NCI-H146 treated with DMSO at 0.1 percent for 48 hours (cell line): ENCODE results near the gene LYG2.
"Not testable (repeated sequence)": the region's sequence is repeated elsewhere in the genome, so short reads cannot be mapped to it uniquely, and the experiment has no call there.

Source experiments
- DNase-seq: peaks from one replicate; lab custom pipeline; 2025; ENCODE audit not compliant: unreplicated experiment; lab: John Stamatoyannopoulos, UW

LYG2 gene

GRCh38 chr2:99201959-99202678 is 53.3 kb downstream of the LYG2 start:
- DNase-seq, result no peak

DNA sequence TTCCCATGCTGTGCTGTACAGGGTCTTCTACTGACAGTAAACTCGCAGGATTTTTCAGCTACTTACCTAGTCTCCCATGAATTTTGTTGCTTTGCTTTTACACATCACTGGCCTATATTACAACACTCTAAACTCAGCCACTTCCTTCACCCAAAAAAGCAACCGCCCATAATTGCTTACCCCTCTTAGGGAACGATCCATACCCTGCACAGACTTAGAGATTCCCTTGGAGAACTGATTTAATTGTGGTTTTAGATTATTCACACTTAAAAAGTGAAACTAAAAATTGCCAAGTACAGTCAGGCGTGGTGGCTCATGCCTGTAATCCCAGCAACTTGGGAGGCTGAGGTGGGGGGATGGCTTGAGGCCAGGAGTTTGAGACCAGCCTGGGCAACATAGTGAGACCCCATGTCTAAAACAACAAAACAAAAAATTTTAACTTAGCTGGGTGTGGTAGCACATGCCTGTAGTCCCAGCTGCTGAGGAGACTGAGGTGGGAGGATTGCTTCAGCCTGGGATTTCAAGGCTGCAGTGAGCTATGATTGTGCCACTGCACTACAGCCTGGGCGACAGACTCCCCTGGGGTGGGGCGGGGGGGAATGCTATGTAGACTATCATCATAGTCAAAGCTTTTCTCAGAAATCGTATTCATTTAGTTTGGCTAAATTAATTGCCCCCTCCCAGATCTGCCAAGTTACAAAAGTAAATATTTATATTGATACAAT is 55.2 kb downstream of the LYG2 start:
- no peak for DNase-seq

DNA sequence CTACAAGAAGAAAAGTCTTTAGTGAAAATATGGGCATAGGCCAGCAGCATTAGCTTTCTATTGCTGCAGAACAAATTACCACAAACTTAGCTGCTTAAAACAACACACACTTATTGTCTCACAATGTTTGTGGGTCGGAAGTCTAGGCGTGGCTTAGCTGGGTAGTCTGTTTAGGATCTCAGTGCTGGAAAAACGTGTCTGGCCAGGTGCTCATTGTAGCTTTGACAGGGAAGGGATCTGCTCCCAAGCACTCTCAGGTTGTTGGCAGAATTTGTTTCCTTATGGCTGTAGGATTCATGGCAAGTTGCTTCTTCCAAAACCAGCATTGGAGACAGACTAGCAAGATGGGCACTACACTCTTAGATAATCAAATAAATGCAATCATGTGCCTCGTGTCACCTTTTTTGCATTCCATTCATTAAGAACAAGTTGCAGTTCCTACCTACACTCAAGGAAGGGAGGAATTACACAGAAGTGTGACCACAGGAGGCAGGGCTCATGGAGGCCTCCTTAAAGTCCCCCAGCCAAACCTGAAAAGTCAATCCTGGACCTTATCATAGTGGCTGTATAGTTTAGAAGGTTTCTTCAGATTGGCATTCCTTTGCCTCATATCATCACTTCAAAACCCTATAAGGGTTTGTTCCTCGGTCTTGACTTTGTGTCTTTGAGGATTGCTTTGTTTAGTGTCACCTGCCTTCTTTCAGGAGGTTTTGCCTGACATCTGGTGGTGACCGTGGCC is 57.2 kb downstream of the LYG2 start:
- no peak for DNase-seq

DNA sequence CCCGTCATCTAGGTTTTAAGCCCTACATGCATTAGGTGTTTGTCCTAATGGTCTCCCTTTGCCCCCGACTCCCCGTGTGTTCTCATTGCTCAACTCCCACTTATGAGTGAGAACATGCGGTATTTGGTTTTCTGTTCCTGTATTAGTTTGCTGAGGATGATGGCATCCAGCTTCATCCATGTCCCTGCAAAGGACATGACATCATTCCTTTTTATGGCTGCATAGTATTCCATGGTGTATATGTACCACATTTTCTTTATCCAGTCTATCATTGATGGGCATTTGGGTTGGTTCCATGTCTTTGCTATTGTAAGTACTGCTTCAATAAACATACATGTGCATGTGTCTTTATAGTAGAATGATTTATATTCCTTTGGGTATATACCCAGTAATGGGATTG is 63.1 kb downstream of the LYG2 start:
- not testable (repeated sequence) for DNase-seq
